C4-2B (cell line): ENCODE measurements around the gene PIAS1.

Experiments
- ZFX ChIP-seq: fragments of 450-650 bp; IDR thresholded peaks from 2 replicates; pipeline ENCODE4 v1.6.1; 2017
- TF ChIP-seq, protein P1 (sequence below): fragments of 450-650 bp; conservative IDR thresholded peaks from 2 replicates; pipeline ENCODE4 v1.5.1; 2017; ENCODE audit warnings: mild to moderate bottlenecking

GRCh38 chr15:68235022-68235421 is 180.9 kb downstream of the PIAS1 start:
- TF ChIP-seq, protein P1, sequence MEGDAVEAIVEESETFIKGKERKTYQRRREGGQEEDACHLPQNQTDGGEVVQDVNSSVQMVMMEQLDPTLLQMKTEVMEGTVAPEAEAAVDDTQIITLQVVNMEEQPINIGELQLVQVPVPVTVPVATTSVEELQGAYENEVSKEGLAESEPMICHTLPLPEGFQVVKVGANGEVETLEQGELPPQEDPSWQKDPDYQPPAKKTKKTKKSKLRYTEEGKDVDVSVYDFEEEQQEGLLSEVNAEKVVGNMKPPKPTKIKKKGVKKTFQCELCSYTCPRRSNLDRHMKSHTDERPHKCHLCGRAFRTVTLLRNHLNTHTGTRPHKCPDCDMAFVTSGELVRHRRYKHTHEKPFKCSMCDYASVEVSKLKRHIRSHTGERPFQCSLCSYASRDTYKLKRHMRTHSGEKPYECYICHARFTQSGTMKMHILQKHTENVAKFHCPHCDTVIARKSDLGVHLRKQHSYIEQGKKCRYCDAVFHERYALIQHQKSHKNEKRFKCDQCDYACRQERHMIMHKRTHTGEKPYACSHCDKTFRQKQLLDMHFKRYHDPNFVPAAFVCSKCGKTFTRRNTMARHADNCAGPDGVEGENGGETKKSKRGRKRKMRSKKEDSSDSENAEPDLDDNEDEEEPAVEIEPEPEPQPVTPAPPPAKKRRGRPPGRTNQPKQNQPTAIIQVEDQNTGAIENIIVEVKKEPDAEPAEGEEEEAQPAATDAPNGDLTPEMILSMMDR: no peak
- no peak for TF ChIP-seq ZFX
